Karpas-422 (cell line): Measurements from ENCODE around the gene KCNK4. TPM values are rescaled to one million over a fixed set of nuclear protein-coding genes. Genes with fewer than 3 reads are reported as not detected.
"Not testable (repeated sequence)": the region's sequence is repeated elsewhere in the genome, so short reads cannot be mapped to it uniquely, and the experiment has no call there.

ENCODE experiments used
- DNase-seq: peaks from one replicate; pipeline ENCODE4 v3.0.0-alpha.2; 2015
- H2AFZ ChIP-seq: fragments of 200-600 bp; sonication (generic); 2 replicates; pipeline ENCODE4 v1.6.1; 2014; ENCODE audit warnings: antibody characterized with exemption, low read length, mixed read lengths
- H3K27ac ChIP-seq: fragments of 200-600 bp; sonication (generic); 2 replicates; pipeline ENCODE4 v1.5.1; 2014; ENCODE audit warnings: mild to moderate bottlenecking, low read length, moderate library complexity
- H3K27me3 ChIP-seq: fragments of 200-600 bp; sonication (generic); 2 replicates; pipeline ENCODE4 v1.6.1; 2014; ENCODE audit warnings: low read length, mixed read lengths
- H3K36me3 ChIP-seq: fragments of 200-600 bp; sonication (generic); 2 replicates; pipeline ENCODE4 v1.6.1; 2014; ENCODE audit warnings: low read length, mixed read lengths; ENCODE audit not compliant: insufficient read depth
- H3K4me1 ChIP-seq: fragments of 200-600 bp; sonication (generic); 2 replicates; pipeline ENCODE4 v1.6.1; 2014; ENCODE audit warnings: mild to moderate bottlenecking, low read length, mixed read lengths
- H3K4me2 ChIP-seq: fragments of 200-600 bp; sonication (generic); 2 replicates; pipeline ENCODE4 v1.6.1; 2014; ENCODE audit warnings: low read length, low read depth, mild to moderate bottlenecking; ENCODE audit not compliant: poor library complexity, severe bottlenecking
- H3K4me3 ChIP-seq: fragments of 200-600 bp; sonication (generic); 2 replicates; pipeline ENCODE4 v1.5.1; 2014; ENCODE audit warnings: mild to moderate bottlenecking, antibody characterized with exemption, low read length, mixed read lengths
- H3K79me2 ChIP-seq: fragments of 200-600 bp; sonication (generic); 2 replicates; pipeline ENCODE4 v1.6.1; 2014; ENCODE audit warnings: mild to moderate bottlenecking, low read length, mixed read lengths
- H3K9ac ChIP-seq: fragments of 200-600 bp; sonication (generic); 2 replicates; pipeline ENCODE4 v1.6.0; 2014; ENCODE audit warnings: low read length
- H3K9me2 ChIP-seq: fragments of 200-600 bp; sonication (generic), shearing (Covaris generic); replicated peaks from 2 replicates; pipeline ENCODE4 v1.6.0; 2014; ENCODE audit warnings: mild to moderate bottlenecking, low read length, moderate library complexity; ENCODE audit not compliant: insufficient read depth
- H3K9me3 ChIP-seq: fragments of 300-700, 200-600 bp; sonication (generic); 2 replicates; pipeline ENCODE4 v1.6.1; 2014; ENCODE audit warnings: low read length, mixed read lengths
- H4K20me1 ChIP-seq: fragments of 200-600 bp; sonication (generic); 2 replicates; pipeline ENCODE4 v1.6.1; 2014; ENCODE audit warnings: mild to moderate bottlenecking, antibody characterized with exemption, low read length, low read depth; ENCODE audit not compliant: insufficient read depth
- total RNA-seq: library from RNA; depleted of rRNA; stranded (reverse); fragments of >200 nt; shearing (Covaris generic); gene quantifications from 2 replicates; pipeline ENCODE4 v1.2.3, GENCODE V29; 2014; ENCODE audit warnings: low replicate concordance

Gene KCNK4
- total RNA-seq, 1 experiment from 2014 or later: not detected

GRCh38 chr11:64323984-64324383 lies 32.9 kb downstream of the KCNK4 start:
- H3K27me3 ChIP-seq, H2AFZ ChIP-seq, H3K4me3 ChIP-seq, H3K9me2 ChIP-seq, H3K4me2 ChIP-seq, H3K27ac ChIP-seq, H3K9ac ChIP-seq, H3K79me2 ChIP-seq, H3K4me1 ChIP-seq, H4K20me1 ChIP-seq, DNase-seq, H3K9me3 ChIP-seq, H3K36me3 ChIP-seq: not testable (repeated sequence)

DNA sequence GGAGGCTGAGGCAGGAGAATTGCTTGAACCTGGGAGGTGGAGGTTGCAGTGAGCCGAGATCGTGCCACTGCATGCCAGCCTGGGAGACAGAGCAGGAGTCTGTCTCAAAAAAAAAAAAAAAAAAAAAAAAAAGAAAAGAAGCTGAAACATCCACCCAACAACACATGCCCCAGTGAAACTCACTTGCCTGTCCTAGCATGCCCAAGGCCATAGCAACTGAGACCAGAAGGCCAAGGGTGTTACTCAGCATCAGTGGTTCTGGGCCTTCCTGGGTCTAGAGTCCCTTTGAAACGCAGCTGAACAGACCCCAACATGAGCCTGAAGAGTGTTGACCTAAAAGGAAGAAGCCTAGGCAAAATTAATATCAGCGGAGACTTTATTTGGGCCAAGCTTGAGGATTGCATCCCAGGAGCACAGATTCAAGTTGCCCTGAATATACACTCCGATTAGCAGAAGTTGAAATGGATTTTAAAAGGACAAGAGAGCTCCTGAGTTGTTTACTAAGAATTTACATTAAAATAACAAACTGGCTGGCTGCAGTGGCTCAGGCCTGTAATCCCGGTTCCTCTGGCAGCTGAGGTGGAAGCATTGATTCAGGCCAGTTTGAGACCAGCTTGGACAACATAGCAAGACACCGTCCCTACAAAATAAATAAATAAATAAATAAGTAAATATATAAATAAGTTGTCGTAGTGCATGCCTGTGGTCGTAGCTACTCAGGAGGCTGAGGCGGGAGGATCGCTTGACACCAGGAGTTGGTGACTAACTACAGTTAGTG lies 33.8 kb downstream of the KCNK4 start:
- H3K79me2 ChIP-seq: no peaks in the 10 kb centered on the region
- H3K27ac ChIP-seq: no peak overlapping the region
- H3K36me3 ChIP-seq: peaks cover 6% of the 10 kb centered on the region; the same call in 1 of the 2 replicates
- no peaks in the 10 kb centered on the region for H3K9me3 ChIP-seq
- H3K4me2 ChIP-seq: no peak overlapping the region
- no peak overlapping the region for H3K9ac ChIP-seq
- no peaks in the 10 kb centered on the region for H3K9me2 ChIP-seq
- no peaks in the 10 kb centered on the region for H4K20me1 ChIP-seq
- no peaks in the 10 kb centered on the region for H3K27me3 ChIP-seq
- H3K4me3 ChIP-seq: no peak overlapping the region
- H3K4me1 ChIP-seq: no peaks in the 10 kb centered on the region
- DNase-seq: no peak
- no peak overlapping the region for H2AFZ ChIP-seq

GRCh38 chr11:64327375-64327774 lies 36.3 kb downstream of the KCNK4 start:
- H3K4me3 ChIP-seq: no peak overlapping the region

GRCh38 chr11:64327993-64328392 lies 36.9 kb downstream of the KCNK4 start:
- DNase-seq: no peak
- no peaks in the 10 kb centered on the region for H3K79me2 ChIP-seq
- H3K9me2 ChIP-seq: no peaks in the 10 kb centered on the region
- peaks cover 13% of the 10 kb centered on the region for H3K4me1 ChIP-seq
- H3K27me3 ChIP-seq: no peaks in the 10 kb centered on the region
- no peak overlapping the region for H3K9ac ChIP-seq
- H3K4me2 ChIP-seq: no peak overlapping the region
- no peaks in the 10 kb centered on the region for H3K9me3 ChIP-seq
- no peak overlapping the region for H3K27ac ChIP-seq
- peaks cover 3% of the 10 kb centered on the region; the same call in 1 of the 2 replicates for H4K20me1 ChIP-seq
- H2AFZ ChIP-seq: no peak overlapping the region
- H3K4me3 ChIP-seq: no peak overlapping the region
- no peaks in the 10 kb centered on the region for H3K36me3 ChIP-seq

More at GRCh38 chr11:64327375-64327774, 36.3 kb downstream of the KCNK4 start:
- Histone ChIP-seq H3K4me1 (peaks cover 11% of the 10 kb centered on the region), H3K27ac (no peak overlapping the region), H2AFZ (no peak overlapping the region), H3K9ac (no peak overlapping the region), H3K79me2 (no peaks in the 10 kb centered on the region), H3K9me3 (no peaks in the 10 kb centered on the region), H3K9me2 (no peaks in the 10 kb centered on the region), H3K36me3 (no peaks in the 10 kb centered on the region), H3K27me3 (no peaks in the 10 kb centered on the region), H3K4me2 (no peak overlapping the region), H4K20me1 (peaks cover 3% of the 10 kb centered on the region; the same call in 1 of the 2 replicates)
- DNase-seq: no peak

DNA sequence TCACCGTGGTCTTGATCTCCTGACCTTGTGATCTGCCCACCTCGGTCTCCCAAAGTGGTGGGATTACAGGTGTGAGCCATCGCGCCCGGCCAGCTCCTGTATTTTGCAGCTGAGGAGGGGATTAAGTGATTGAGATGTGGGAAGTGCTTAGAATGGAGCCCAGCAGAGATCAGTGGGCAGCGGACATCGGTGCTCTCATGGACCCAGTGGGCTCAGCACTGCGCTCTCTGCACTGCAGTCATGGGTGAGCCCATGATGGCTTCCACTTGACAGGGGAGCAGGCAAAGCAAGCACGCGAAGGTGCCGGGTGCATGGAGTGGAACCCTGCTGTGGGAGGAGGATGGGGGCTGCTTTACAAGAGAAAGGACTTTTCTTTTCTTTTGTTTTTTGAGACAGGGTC lies 39.8 kb downstream of the KCNK4 start:
- Histone ChIP-seq H4K20me1 (peaks cover 3% of the 10 kb centered on the region; the same call in 1 of the 2 replicates), H3K4me3 (no peak overlapping the region), H2AFZ (no peak overlapping the region), H3K4me2 (no peak overlapping the region), H3K27me3 (no peaks in the 10 kb centered on the region), H3K27ac (no peak overlapping the region), H3K36me3 (no peaks in the 10 kb centered on the region), H3K9ac (no peak overlapping the region), H3K9me3 (no peaks in the 10 kb centered on the region), H3K79me2 (no peaks in the 10 kb centered on the region), H3K4me1 (peaks cover 25% of the 10 kb centered on the region), H3K9me2 (no peaks in the 10 kb centered on the region)
- no peak for DNase-seq

DNA sequence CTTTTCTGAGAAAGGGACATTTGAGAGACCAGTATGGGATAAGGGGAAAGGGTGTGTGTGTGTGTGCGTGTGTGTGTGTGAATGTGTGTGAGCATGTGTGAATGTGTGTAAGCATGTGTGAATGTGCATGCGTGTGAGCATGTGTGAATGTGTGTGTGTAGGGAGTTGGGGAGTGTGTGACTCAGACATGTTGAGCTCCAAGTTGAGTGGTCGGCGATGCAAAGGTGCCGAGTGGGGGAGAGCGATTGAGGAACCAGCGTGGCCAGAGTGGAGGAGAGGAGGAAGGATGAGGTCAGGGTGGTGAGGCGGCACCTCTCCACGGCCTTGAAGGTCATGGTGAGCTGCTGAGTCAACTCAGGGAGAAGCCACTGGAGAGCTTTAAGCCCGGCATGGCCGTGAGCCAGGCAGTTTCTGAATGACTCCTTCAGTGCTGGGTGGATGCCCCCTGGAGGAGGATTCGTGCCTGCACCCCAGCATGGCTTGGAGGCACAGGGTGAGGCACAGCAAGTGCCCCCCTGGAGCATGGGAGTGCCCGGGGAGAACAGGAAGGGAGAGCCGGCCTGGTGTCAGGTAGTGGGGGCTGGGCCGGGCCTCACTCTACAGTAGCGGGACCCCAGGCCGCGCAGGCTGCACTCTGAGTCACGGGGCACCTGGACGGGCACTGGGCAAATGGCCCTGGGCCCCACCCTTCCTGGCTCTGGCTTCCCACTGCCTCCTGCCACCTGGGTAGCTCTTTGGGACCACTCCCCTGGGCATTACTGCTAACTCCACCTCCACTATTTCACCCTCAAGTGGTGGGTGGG lies 40.7 kb downstream of the KCNK4 start:
- peak overlapping the region; percentile 30 for H3K4me2 ChIP-seq
- no peak overlapping the region for H2AFZ ChIP-seq
- H3K27ac ChIP-seq: 0 out of 2 replicates have a peak overlapping the region, but pooled peaks have one; percentile 11
- peaks cover 33% of the 10 kb centered on the region for H3K4me1 ChIP-seq
- no peak overlapping the region for H3K4me3 ChIP-seq
- H3K9me3 ChIP-seq: no peaks in the 10 kb centered on the region
- no peaks in the 10 kb centered on the region for H3K79me2 ChIP-seq
- H3K9ac ChIP-seq: peak overlapping the region; percentile 44; the same call in 1 of the 2 replicates
- no peaks in the 10 kb centered on the region for H3K27me3 ChIP-seq
- H3K9me2 ChIP-seq: no peaks in the 10 kb centered on the region
- DNase-seq: peak; percentile 90
- H3K36me3 ChIP-seq: no peaks in the 10 kb centered on the region
- peaks cover 3% of the 10 kb centered on the region; the same call in 1 of the 2 replicates for H4K20me1 ChIP-seq

DNA sequence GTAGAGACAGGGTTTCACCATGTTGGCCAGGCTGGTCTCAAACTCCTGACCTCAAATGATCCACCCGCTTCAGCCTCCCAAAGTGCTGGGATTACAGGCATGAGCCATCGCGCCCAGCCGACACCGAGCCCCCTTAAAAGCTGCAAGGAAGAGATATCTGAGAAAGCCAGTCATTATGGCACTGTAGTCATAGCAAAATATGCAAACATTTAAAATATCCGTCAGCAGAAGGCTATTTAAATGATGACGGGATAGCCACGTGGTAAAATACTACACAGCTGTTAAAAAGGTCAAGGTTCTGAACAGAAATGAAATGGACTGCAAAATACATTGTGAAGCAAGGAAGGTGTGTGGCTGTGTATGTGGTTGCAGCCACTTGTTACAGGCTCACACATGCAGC lies 42.5 kb downstream of the KCNK4 start:
- H3K27me3 ChIP-seq: no peaks in the 10 kb centered on the region
- no peaks in the 10 kb centered on the region for H3K9me2 ChIP-seq
- H3K4me1 ChIP-seq: peaks cover 42% of the 10 kb centered on the region
- no peak overlapping the region for H3K9ac ChIP-seq
- no peak overlapping the region for H3K4me2 ChIP-seq
- H2AFZ ChIP-seq: no peak overlapping the region
- peaks cover 12% of the 10 kb centered on the region; the same call in 1 of the 2 replicates for H3K79me2 ChIP-seq
- no peak overlapping the region for H3K27ac ChIP-seq
- H3K4me3 ChIP-seq: no peak overlapping the region
- no peak for DNase-seq
- peaks cover 11% of the 10 kb centered on the region; the same call in 1 of the 2 replicates for H3K36me3 ChIP-seq
- peaks cover 3% of the 10 kb centered on the region; the same call in 1 of the 2 replicates for H4K20me1 ChIP-seq
- H3K9me3 ChIP-seq: no peaks in the 10 kb centered on the region
